ENCODE measurements around the gene LRFN2. TPM values are rescaled to one million over a fixed set of nuclear protein-coding genes. Genes with fewer than 3 reads are reported as not detected.

LRFN2 gene
- total and polyA plus RNA-seq, 2 of the 8 experiments (the other 6 are each of a cell fraction or from before 2014, with no cell fraction given) = 2.3 TPM

DNA sequence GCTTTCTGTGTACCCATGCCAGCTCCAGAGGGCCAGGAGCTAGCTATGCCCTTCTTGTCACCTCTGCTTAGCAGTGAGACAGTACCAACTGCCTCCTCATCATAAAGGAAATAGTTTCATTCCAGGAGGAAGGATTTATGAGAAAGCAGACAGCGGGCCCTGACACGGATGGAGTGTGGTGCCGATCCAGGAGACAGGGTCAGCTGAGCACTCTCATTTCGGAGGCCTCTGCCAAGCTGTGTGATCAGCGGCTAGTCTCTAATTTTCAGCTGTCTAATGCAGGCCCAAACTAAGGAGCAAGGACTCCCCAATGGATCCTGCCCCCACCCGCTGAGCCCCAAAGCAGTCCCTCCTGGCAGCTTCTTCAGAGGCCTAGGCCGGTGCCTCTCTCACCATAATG is 103.1 kb downstream of the LRFN2 start:
- 90% methylated on average over 7 of the region's 7 CpGs; no CpG with 5 or more reads in 1 of the 2 experiments for WGBS, 2 experiments (ENCODE audit: extremely low coverage in 1 of 2, insufficient coverage in 1 of 2, insufficient read length in 1 of 2, insufficient replicate concordance in 2 of 2, low coverage in 1 of 2, low lambda C conversion rate in 2 of 2, missing lambda C conversion rate in 1 of 2)
- no peak for DNase-seq (ENCODE audit: low read depth in 1 of 2, low spot score in 2 of 2)
- TF ChIP-seq GTF2F1 (IDR thresholded peaks at IDR 0.05; ENCODE audit: borderline replicate concordance, low read depth, low read length) = no peak
- TF ChIP-seq CTBP2 (IDR thresholded peaks at IDR 0.05; ENCODE audit: borderline replicate concordance, insufficient read depth, insufficient read length, low read length) = no peak
- TF ChIP-seq HDAC6 (IDR thresholded peaks at IDR 0.05; ENCODE audit: low read depth, low read length) = no peak
- no peak for TF ChIP-seq POLR2A (IDR thresholded peaks at IDR 0.05; ENCODE audit: control extremely low read depth in 1 of 2, low read depth in 2 of 2, low read length in 2 of 2)
- no peak for TF ChIP-seq MAFK (IDR thresholded peaks at IDR 0.05; ENCODE audit: low read depth, low read length)
- TF ChIP-seq TBP (IDR thresholded peaks at IDR 0.05; ENCODE audit: low read depth, low read length) = no peak
- H2BK20ac ChIP-seq (ENCODE audit: low read length) = no peak overlapping the region
- H3K4me2 ChIP-seq (ENCODE audit: insufficient read depth in 1 of 2, low read depth in 2 of 2, low read length in 2 of 2) = no peak overlapping the region
- no peak overlapping the region for H2BK5ac ChIP-seq (ENCODE audit: low read depth, low read length)
- H3K9ac ChIP-seq (replicated peaks in 1 of 4; ENCODE audit: extremely low read depth in 1 of 4, low read depth in 3 of 4, low read length in 3 of 4) = no peak overlapping the region
- no peaks in the 10 kb centered on the region for H3K79me2 ChIP-seq (ENCODE audit: control insufficient read depth in 1 of 2, insufficient read depth in 2 of 2, low read length in 2 of 2)
- H3K18ac ChIP-seq (ENCODE audit: extremely low read depth, low read length) = no peak overlapping the region
- no peak overlapping the region for H3K27ac ChIP-seq (ENCODE audit: low read depth, low read length)
- H3K36me3 ChIP-seq (ENCODE audit: control insufficient read depth in 2 of 4, insufficient read depth in 4 of 4, low read length in 3 of 4) = no peaks in the 10 kb centered on the region
- no peak overlapping the region for H3K4ac ChIP-seq (replicated peaks; ENCODE audit: insufficient read length, low read depth, low read length)
- no peak overlapping the region for H2BK15ac ChIP-seq (ENCODE audit: low read length)
- no peaks in the 10 kb centered on the region for H3K23me2 ChIP-seq (ENCODE audit: low read depth, low read length)
- H3K9me3 ChIP-seq (ENCODE audit: insufficient read depth in 2 of 2, low read depth in 1 of 2, low read length in 1 of 2) = no peaks in the 10 kb centered on the region
- H2AK5ac ChIP-seq (ENCODE audit: low read depth, low read length) = no peak overlapping the region
- no peak overlapping the region for H4K8ac ChIP-seq (ENCODE audit: extremely low read depth, insufficient read depth, low read length)
- no peaks in the 10 kb centered on the region; the same call in 1 of the 2 replicates for H3K79me1 ChIP-seq (ENCODE audit: low read depth, low read length)
- H2AFZ ChIP-seq (ENCODE audit: low read length) = no peak overlapping the region
- no peak overlapping the region for H3K4me3 ChIP-seq (ENCODE audit: extremely low read depth in 1 of 4, insufficient read depth in 2 of 4, low read depth in 3 of 4, low read length in 4 of 4)
- no peak overlapping the region for H4K5ac ChIP-seq (ENCODE audit: insufficient read length, low read depth, low read length)
- H4K20me1 ChIP-seq (replicated peaks in 1 of 2; ENCODE audit: control insufficient read depth in 1 of 2, insufficient read depth in 2 of 2, low read length in 2 of 2) = no peaks in the 10 kb centered on the region
- ChIA-PET CTCF (ENCODE audit: partially characterized antibody) (interaction anchor here (1.0 to 1.6 kb wide), 7 partner anchors 9 to 164 kb away, joined by 3 to 5 read pairs (median 3); no protein-coding TSS in a partner anchor), POLR2A (ENCODE audit: partially characterized antibody) (no interaction called here)
- H2BK12ac ChIP-seq (ENCODE audit: low read depth, low read length) = no peak overlapping the region
- H3K14ac ChIP-seq (ENCODE audit: insufficient read length) = no peak overlapping the region
- peaks cover 0 to 4% (median 0%) of the 10 kb centered on the region in 4 experiments; a peak in 2 of 7 replicates for H3K4me1 ChIP-seq (replicated peaks in 1 of 4; ENCODE audit: control insufficient read depth in 3 of 4, insufficient read depth in 4 of 4, low read length in 3 of 4)
- peaks cover 0 to 2% (median 0%) of the 10 kb centered on the region in 4 experiments; a peak in 1 of 7 replicates for H3K27me3 ChIP-seq (replicated peaks in 1 of 4; ENCODE audit: control insufficient read depth in 3 of 4, extremely low read depth in 1 of 4, insufficient read depth in 3 of 4, low read length in 3 of 4)
- H2BK120ac ChIP-seq (replicated peaks; ENCODE audit: low read depth, low read length) = no peak overlapping the region
- H3K23ac ChIP-seq (ENCODE audit: insufficient read length) = no peak overlapping the region
- H4K91ac ChIP-seq (replicated peaks; ENCODE audit: insufficient read length, low read length) = no peak overlapping the region
- no peak for FAIRE-seq
- no peak overlapping the region for H3K56ac ChIP-seq (replicated peaks; ENCODE audit: insufficient read length, low read depth, low read length)

Data from H1 (cell line).